GM23248 (cell line): ENCODE results near the gene ICA1.

Experiments
- EZH2 ChIP-seq: fragments of 200-600 bp; sonication (generic); IDR thresholded peaks from 2 replicates; pipeline ENCODE4 v1.6.1; 2018; ENCODE audit warnings: antibody characterized with exemption, mild to moderate bottlenecking; ENCODE audit not compliant: insufficient read depth, poor library complexity, severe bottlenecking
- EZH2phosphoT487 ChIP-seq: fragments of 200-600 bp; sonication (generic); IDR thresholded peaks from 2 replicates; pipeline ENCODE4 v1.6.1; 2018; ENCODE audit warnings: antibody characterized with exemption, moderate library complexity, mild to moderate bottlenecking, low read depth; ENCODE audit not compliant: insufficient read depth

DNA sequence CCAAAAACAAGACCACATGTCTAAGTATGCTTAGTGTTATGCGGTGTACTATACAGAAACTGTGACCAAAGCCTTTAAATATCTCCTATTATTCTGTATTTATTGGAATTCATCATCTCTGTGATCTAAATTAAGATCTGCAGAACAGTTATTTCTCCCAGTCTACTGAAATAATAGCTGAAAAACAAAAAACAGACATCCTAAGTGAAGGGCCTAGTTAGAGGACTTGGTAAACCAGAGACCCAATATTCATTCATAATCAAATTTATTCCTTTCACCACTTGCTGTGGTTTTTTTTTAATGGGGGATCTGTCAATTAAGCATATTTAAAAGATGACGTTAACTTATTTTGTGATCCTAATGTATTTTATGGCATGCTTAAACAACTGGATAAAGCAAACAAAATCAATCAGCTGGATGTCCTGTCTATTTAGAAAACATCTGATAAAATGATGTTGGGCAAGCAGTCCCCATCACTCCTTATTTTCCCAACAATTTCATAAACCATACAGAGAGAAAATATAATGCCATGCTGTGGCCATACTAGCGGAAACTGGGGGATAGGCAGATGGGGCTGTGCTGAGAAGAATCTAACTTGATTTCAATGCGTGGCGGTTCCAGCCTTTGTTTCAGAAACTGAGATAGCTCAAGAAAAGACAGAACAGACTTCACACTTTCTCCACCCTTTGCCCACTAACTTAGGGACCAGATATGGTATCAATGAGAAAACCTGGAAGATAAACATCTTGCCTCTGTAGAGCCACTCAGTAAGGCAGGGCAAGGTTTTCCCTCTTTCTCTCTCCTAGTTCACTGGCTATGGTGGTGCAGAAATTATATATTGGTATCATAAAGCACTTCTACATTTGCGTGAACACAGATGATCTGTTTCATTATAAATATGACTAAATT lies 32.9 kb downstream of the ICA1 start:
- no peak for TF ChIP-seq EZH2
- TF ChIP-seq EZH2phosphoT487: no peak
